Peyer's patch (tissue), 4 donors: Measurements from ENCODE around the gene NUP188. TPM values are rescaled to one million over a fixed set of nuclear protein-coding genes. Genes with fewer than 3 reads are reported as not detected.
A peak's percentile ranks its signal among the peaks of the same experiment; 100 is the strongest.
"Not testable (repeated sequence)": the region's sequence is repeated elsewhere in the genome, so short reads cannot be mapped to it uniquely, and the experiment has no call there.

ENCODE experiments used
- DNase-seq, 3 donors: peaks; one replicate each; pipeline ENCODE4 v3.0.0-alpha.2; 2017 to 2019
- H3K27ac ChIP-seq, 4 donors: fragments of 200-600 bp; sonication (generic); one replicate each; pipeline ENCODE4 v1.5.1; 2016 to 2019
- H3K27me3 ChIP-seq, 2 donors: fragments of 200-600 bp; sonication (generic); one replicate each; pipeline ENCODE4 v1.5.1; 2019
- H3K36me3 ChIP-seq, 3 donors: fragments of 200-600 bp; sonication (generic); one replicate each; pipeline ENCODE4 v1.5.1; 2016 to 2019
- H3K4me1 ChIP-seq, 4 donors: fragments of 200-600 bp; sonication (generic); one replicate each; pipeline ENCODE4 v1.5.1; 2016 to 2019
- H3K4me3 ChIP-seq, 4 donors: fragments of 200-600 bp; sonication (generic); 1 replicate in 3 of 4; 2 replicates in 1 of 4; pipeline ENCODE4 v1.5.1; 2016 to 2019; ENCODE audit warnings: mild to moderate bottlenecking in 1 of 4
- H3K9me3 ChIP-seq, 4 donors: fragments of 200-600 bp; sonication (generic); one replicate each; pipeline ENCODE4 v1.5.1; 2016 to 2019; ENCODE audit warnings: mild to moderate bottlenecking in 1 of 4
- CTCF ChIP-seq, 6 experiments: fragments of 450-650 bp in 4 of 6; fragments of 200-600 bp in 2 of 6; sonication (generic) in 1 of 6; IDR thresholded peaks; one replicate each; pipeline ENCODE4 v1.5.1; 2017 to 2019; ENCODE audit warnings: antibody characterized with exemption in 6 of 6, mild to moderate bottlenecking in 3 of 6, moderate library complexity in 1 of 6
- POLR2A ChIP-seq, 2 donors: fragments of 450-650 bp; IDR thresholded peaks; one replicate each; pipeline ENCODE4 v1.5.1; 2017; ENCODE audit warnings: antibody characterized with exemption in 2 of 2, mild to moderate bottlenecking in 2 of 2, moderate library complexity in 2 of 2
- total RNA-seq, 4 donors: library from RNA; depleted of rRNA; stranded (reverse); fragments of >200 nt; gene quantifications; one replicate each; pipeline ENCODE4 v1.1.0, GENCODE V29; 2016

The NUP188 gene
- total RNA-seq, 4 donors from 2014 or later, result 28.2 to 101 (median 47.9) TPM

DNA sequence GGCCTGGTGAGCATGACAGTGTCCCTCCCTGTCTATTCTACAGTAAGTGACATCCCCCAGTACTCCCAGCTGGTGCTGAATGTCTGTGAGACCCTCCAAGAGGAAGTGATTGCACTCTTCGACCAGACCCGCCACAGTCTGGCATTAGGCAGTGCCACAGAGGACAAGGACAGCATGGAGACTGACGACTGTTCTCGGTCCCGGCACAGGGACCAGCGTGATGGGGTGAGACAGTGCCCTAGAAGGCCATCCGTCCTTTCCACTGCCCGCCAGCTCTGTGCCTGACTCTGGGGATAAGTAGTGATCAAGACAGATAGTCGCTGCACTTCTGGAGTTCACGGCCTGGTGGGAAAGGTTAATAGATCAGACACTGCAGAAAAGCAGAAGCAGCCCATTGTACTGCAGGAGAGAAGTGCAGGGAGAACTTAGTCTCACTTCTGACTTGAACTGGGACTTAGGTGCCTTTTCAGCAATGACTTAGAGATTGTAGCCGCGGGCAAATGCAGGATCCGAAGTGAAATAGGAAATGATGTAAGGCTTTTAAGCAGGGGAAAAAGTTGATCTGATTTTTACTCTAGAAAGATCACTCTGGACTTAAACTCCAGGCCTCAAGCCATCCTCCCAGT, 52.2 kb downstream of the NUP188 start:
- Histone ChIP-seq H3K27ac (no peak overlapping the region), H3K4me3 (no peak overlapping the region), H3K9me3 (no peaks in the 10 kb centered on the region), H3K4me1 (no peaks in the 10 kb centered on the region), H3K27me3 (no peaks in the 10 kb centered on the region), H3K36me3 (peaks cover 0 to 93% (median 0%) of the 10 kb centered on the region in 3 donors)
- TF ChIP-seq POLR2A (IDR thresholded peaks at IDR 0.05) (no peak), CTCF (IDR thresholded peaks at IDR 0.05) (no peak)
- no peak for DNase-seq

GRCh38 chr9:129001504-129002325, 54.2 kb downstream of the NUP188 start:
- Histone ChIP-seq H3K27me3 (no peaks in the 10 kb centered on the region), H3K36me3 (peaks cover 0 to 95% (median 0%) of the 10 kb centered on the region in 3 donors), H3K4me3 (no peak overlapping the region), H3K4me1 (peaks cover 0 to 3% (median 0%) of the 10 kb centered on the region in 4 donors), H3K27ac (no peak overlapping the region), H3K9me3 (no peaks in the 10 kb centered on the region)
- peak in 1 of 3 donors; percentile 35 for DNase-seq
- TF ChIP-seq CTCF (IDR thresholded peaks at IDR 0.05) (no peak), POLR2A (IDR thresholded peaks at IDR 0.05) (no peak)

DNA sequence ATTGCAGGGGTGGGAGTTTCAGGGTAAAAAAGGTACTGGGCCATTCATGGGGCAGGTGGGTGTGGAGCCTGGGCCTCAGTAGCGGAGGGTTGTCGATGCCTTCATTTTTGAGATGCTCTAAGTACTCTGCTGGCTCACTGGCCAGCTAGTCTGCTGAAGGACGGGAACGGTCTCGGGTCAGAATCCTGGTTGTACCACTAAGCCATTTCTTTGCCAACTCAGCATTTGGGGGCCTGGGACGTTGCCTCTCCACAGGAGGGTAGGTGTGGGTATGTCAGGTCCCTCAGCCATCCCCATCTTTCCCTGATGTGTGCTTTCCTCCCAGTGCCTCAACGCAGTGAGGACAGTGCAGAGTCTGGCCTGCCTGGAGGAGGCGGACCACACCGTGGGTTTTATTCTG, 55.5 kb downstream of the NUP188 start:
- Histone ChIP-seq H3K4me3 (no peak overlapping the region), H3K9me3 (no peaks in the 10 kb centered on the region), H3K27me3 (no peaks in the 10 kb centered on the region), H3K27ac (no peak overlapping the region), H3K36me3 (peaks cover 0 to 89% (median 0%) of the 10 kb centered on the region in 3 donors), H3K4me1 (peaks cover 0 to 3% (median 0%) of the 10 kb centered on the region in 4 donors)
- TF ChIP-seq POLR2A (IDR thresholded peaks at IDR 0.05), result no peak
- no peak for TF ChIP-seq CTCF (IDR thresholded peaks at IDR 0.05)
- peak in 1 of 3 donors; percentile 37 for DNase-seq

DNA sequence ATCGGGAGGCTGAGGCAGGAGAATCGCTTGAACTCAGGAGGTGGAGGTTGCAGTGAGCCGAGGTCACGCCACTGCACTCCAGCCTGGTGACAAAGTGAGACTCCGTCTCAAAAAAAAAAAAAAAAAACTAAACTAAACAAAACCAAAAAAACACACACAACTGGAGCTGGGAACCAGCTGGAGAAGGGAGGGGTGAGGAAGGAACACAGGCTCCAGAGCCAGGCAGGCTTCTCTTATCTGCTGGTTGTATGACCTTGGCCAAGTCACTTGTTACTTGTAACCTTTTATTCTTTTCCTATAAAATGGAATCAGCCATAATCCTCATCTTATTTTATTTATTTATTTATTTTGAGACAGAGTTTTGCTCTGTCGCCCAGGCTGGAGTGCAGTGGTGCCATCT, 56.7 kb downstream of the NUP188 start:
- not testable (repeated sequence) for H3K4me1 ChIP-seq, H3K27ac ChIP-seq, H3K9me3 ChIP-seq, H3K4me3 ChIP-seq, H3K27me3 ChIP-seq, DNase-seq
- H3K36me3 ChIP-seq, result peaks cover 0 to 89% (median 0%) of the 10 kb centered on the region in 3 donors

DNA sequence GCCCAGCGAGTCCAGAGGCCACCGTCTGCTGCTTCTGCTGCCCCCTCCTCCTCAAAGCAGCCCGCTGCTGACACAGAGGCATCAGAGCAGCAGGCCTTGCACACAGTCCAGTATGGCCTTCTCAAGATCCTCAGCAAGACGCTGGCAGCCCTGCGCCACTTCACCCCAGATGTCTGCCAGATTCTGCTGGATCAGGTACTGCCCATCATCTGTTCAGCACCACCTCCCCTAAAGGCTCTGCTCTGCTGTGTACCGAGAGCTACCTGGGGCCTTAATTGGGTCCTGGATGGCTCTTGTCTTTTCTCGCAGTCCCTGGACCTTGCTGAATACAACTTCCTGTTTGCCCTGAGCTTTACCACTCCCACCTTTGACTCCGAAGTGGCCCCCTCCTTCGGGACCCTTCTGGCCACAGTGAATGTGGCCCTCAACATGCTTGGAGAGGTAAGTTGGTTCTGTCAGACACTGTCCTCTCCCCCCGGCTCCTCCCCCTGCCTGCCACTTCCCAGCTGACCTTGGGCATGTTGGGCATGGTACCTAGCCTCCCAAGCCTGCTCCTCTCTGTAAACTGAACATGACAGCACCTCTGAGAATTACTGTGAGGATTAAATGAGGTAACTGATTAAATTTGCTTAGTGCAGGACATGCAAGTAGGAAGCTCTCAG, 58.0 kb downstream of the NUP188 start:
- Histone ChIP-seq H3K4me3 (no peak overlapping the region), H3K4me1 (peaks cover 0 to 3% (median 0%) of the 10 kb centered on the region in 4 donors), H3K27ac (no peak overlapping the region), H3K9me3 (no peaks in the 10 kb centered on the region), H3K36me3 (peaks cover 0 to 89% (median 0%) of the 10 kb centered on the region in 3 donors), H3K27me3 (no peaks in the 10 kb centered on the region)
- peak in 1 of 3 donors; percentile 39 for DNase-seq
- no peak for TF ChIP-seq POLR2A (IDR thresholded peaks at IDR 0.05)
- TF ChIP-seq CTCF (IDR thresholded peaks at IDR 0.05), result no peak
